Mammary epithelial cell (primary cell): ENCODE measurements around the gene NEGR1.

Source experiments
- EZH2 ChIP-seq: IDR thresholded peaks from 2 replicates; pipeline ENCODE4 v1.6.1; 2012; ENCODE audit warnings: low read length, inconsistent platforms, borderline replicate concordance
- TF ChIP-seq, protein P1 (sequence below), 2 donors: IDR thresholded peaks in 1 of 2; conservative IDR thresholded peaks in 1 of 2; 2 replicates each; pipeline ENCODE4 v1.5.1; 2011 to 2012; ENCODE audit warnings: inconsistent platforms in 2 of 2, low read length in 2 of 2, mild to moderate bottlenecking in 2 of 2, control low read depth in 1 of 2, low read depth in 1 of 2; ENCODE audit not compliant: insufficient read depth in 1 of 2; ENCODE audit errors: extremely low read depth in 1 of 2

DNA sequence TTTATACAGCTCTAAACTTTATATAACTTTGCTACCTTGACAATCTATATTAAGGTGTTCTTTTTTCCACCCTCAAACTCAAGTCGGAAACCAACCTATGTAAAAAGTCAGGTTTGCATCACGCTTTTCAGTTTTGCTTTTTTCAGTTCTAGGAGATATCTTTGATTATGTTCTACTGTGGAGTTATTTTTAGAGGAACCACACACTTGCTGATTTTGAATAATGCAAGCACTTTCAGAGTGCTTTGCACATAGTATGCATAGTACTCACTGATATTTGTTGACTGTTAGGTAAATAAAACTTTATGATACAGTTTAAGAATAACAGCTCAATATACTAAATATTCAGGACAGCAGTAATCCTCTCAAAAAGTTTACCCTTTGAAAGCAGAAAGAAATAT lies 637.3 kb downstream of the NEGR1 start:
- TF ChIP-seq, protein P1, sequence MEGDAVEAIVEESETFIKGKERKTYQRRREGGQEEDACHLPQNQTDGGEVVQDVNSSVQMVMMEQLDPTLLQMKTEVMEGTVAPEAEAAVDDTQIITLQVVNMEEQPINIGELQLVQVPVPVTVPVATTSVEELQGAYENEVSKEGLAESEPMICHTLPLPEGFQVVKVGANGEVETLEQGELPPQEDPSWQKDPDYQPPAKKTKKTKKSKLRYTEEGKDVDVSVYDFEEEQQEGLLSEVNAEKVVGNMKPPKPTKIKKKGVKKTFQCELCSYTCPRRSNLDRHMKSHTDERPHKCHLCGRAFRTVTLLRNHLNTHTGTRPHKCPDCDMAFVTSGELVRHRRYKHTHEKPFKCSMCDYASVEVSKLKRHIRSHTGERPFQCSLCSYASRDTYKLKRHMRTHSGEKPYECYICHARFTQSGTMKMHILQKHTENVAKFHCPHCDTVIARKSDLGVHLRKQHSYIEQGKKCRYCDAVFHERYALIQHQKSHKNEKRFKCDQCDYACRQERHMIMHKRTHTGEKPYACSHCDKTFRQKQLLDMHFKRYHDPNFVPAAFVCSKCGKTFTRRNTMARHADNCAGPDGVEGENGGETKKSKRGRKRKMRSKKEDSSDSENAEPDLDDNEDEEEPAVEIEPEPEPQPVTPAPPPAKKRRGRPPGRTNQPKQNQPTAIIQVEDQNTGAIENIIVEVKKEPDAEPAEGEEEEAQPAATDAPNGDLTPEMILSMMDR (conservative IDR thresholded peaks at IDR 0.05 in 1 of 2, IDR thresholded peaks at IDR 0.05 in 1 of 2; ENCODE audit: extremely low read depth in 1 of 2, insufficient read depth in 1 of 2, low read depth in 1 of 2, low read length in 2 of 2) = no peak
- no peak for TF ChIP-seq EZH2
